Ovary (tissue), 3 donors: ENCODE measurements around the gene ST6GALNAC2.

Experiments
- EP300 ChIP-seq: sonication (generic); formaldehyde crosslinking; IDR thresholded peaks from one replicate; pipeline ENCODE4 v1.6.1; 2017; ENCODE audit warnings: antibody characterized with exemption
- POLR2A ChIP-seq: fragments of 450-650 bp; IDR thresholded peaks from one replicate; pipeline ENCODE4 v1.6.1; 2017; ENCODE audit warnings: antibody characterized with exemption, mild to moderate bottlenecking, moderate library complexity
- TF ChIP-seq, protein P1 (sequence below), 3 donors: fragments of 450-650 bp in 2 of 3; fragments of 200-600 bp in 1 of 3; IDR thresholded peaks; one replicate each; pipeline versions ENCODE4 v1.5.1 to v1.8.0; 2016 to 2022; ENCODE audit warnings: antibody characterized with exemption in 3 of 3, mild to moderate bottlenecking in 1 of 3
- donor health status: DM: no; HTN: no; CAD: no.

DNA sequence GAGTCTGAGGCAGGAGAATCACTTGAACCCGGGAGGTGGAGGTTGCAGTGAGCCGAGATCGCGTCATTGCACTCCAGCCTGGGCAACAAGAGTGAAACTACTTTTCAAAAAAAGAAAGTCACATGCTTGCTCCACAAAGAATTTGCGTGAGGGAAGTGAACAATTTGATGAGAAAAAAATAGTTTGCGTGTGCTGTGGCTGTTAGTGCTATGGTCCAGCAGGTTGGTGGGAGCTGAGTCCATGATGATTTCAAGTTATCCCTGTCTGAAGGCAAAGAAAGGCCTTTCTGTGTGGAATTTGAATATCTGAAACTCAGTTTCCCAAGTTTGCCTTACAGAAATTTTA lies 24.8 kb downstream of the ST6GALNAC2 start:
- TF ChIP-seq, protein P1, sequence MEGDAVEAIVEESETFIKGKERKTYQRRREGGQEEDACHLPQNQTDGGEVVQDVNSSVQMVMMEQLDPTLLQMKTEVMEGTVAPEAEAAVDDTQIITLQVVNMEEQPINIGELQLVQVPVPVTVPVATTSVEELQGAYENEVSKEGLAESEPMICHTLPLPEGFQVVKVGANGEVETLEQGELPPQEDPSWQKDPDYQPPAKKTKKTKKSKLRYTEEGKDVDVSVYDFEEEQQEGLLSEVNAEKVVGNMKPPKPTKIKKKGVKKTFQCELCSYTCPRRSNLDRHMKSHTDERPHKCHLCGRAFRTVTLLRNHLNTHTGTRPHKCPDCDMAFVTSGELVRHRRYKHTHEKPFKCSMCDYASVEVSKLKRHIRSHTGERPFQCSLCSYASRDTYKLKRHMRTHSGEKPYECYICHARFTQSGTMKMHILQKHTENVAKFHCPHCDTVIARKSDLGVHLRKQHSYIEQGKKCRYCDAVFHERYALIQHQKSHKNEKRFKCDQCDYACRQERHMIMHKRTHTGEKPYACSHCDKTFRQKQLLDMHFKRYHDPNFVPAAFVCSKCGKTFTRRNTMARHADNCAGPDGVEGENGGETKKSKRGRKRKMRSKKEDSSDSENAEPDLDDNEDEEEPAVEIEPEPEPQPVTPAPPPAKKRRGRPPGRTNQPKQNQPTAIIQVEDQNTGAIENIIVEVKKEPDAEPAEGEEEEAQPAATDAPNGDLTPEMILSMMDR (IDR thresholded peaks at IDR 0.05): no peak
- no peak for TF ChIP-seq POLR2A
- no peak for TF ChIP-seq EP300
